MCF 10A (cell line): ENCODE measurements around the gene SLC38A2. TPM values are rescaled to one million over a fixed set of nuclear protein-coding genes. Genes with fewer than 3 reads are reported as not detected.

Source experiments
- BruUV-seq: library from RNA; stranded (reverse); fragments of 400-500 nt; replicated peaks from 2 replicates; lab custom pipeline; 2021; lab: Mats Ljungman, UMichigan
- CTCF ChIA-PET: fragments of 300-600 bp; sonication (Branson Sonifier 250); formaldehyde crosslinking; extraction: SDS; loops from one replicate; lab custom pipeline; 2021; ENCODE audit warnings: antibody characterized with exemption, inconsistent platforms; lab: Yijun Ruan, JAX
- POLR2A ChIA-PET: fragments of 300-600, 350-650 bp; sonication (Branson Sonifier 250); formaldehyde crosslinking; extraction: SDS; loops from one replicate; lab custom pipeline; 2020; ENCODE audit warnings: antibody characterized with exemption, inconsistent platforms; lab: Yijun Ruan, JAX
- DNase-seq: peaks from one replicate; pipeline ENCODE4 v3.0.0-alpha.2; 2018; ENCODE audit not compliant: unreplicated experiment
- H3K27ac Mint-ChIP-seq: one replicate; pipeline ENCODE4 v1.8.0; 2022; ENCODE audit warnings: mild to moderate bottlenecking, low read depth, mixed read lengths; ENCODE audit not compliant: unreplicated experiment
- H3K27me3 Mint-ChIP-seq: one replicate; pipeline ENCODE4 v1.8.0; 2022; ENCODE audit warnings: mixed read lengths; ENCODE audit not compliant: insufficient read depth, unreplicated experiment
- H3K36me3 Mint-ChIP-seq: one replicate; pipeline ENCODE4 v1.8.0; 2022; ENCODE audit warnings: mild to moderate bottlenecking, moderate library complexity, mixed read lengths; ENCODE audit not compliant: insufficient read depth, unreplicated experiment
- H3K4me1 Mint-ChIP-seq: one replicate; pipeline ENCODE4 v1.8.0; 2022; ENCODE audit warnings: mixed read lengths; ENCODE audit not compliant: insufficient read depth, unreplicated experiment
- H3K4me3 Mint-ChIP-seq: one replicate; pipeline ENCODE4 v1.8.0; 2022; ENCODE audit warnings: mild to moderate bottlenecking, moderate library complexity, mixed read lengths; ENCODE audit not compliant: unreplicated experiment
- H3K9me3 Mint-ChIP-seq: one replicate; pipeline ENCODE4 v1.8.0; 2022; ENCODE audit warnings: mixed read lengths; ENCODE audit not compliant: unreplicated experiment
- CTCF ChIP-seq: fragments of 200-600 bp; IDR thresholded peaks from one replicate; pipeline ENCODE4 v1.8.0; 2022; ENCODE audit warnings: antibody characterized with exemption, mild to moderate bottlenecking; ENCODE audit not compliant: unreplicated experiment
- intact Hi-C: fragments of 100-400 bp; cut with micrococcal nuclease; formaldehyde crosslinking; loops from 2 replicates; pipeline ENCODE4 v1.14.1; 2022
- total RNA-seq: library from RNA; stranded (reverse); gene quantifications from 2 replicates; pipeline ENCODE4 v1.2.3, GENCODE V29; 2022

Gene SLC38A2
- total RNA-seq, 1 experiment from 2014 or later, result 1,070 TPM

GRCh38 chr12:46360908-46361666 is 11.5 kb downstream of the SLC38A2 start:
- no TSS peak for BruUV-seq
- intact Hi-C loops, result no loop called here
- Mint-ChIP-seq H3K4me3 (no peak overlapping the region), H3K36me3 (peaks cover 100% of the 10 kb centered on the region), H3K27me3 (no peaks in the 10 kb centered on the region), H3K9me3 (no peaks in the 10 kb centered on the region), H3K27ac (peak overlapping the region; percentile 42), H3K4me1 (peaks cover 33% of the 10 kb centered on the region)
- no peak for DNase-seq
- no peak for TF ChIP-seq CTCF
- CTCF ChIA-PET, result interaction anchor here (0.6 to 0.7 kb wide), 3 partner anchors 143 to 1743 kb away, joined by 3 to 4 read pairs (median 3); no protein-coding TSS in a partner anchor
- POLR2A ChIA-PET, result interaction anchor here (1.2 to 12.5 kb wide), 5 partner anchors 10 to 310 kb away, joined by 6 to 497 read pairs (median 133); partner anchors contain the start of gene SLC38A1

DNA sequence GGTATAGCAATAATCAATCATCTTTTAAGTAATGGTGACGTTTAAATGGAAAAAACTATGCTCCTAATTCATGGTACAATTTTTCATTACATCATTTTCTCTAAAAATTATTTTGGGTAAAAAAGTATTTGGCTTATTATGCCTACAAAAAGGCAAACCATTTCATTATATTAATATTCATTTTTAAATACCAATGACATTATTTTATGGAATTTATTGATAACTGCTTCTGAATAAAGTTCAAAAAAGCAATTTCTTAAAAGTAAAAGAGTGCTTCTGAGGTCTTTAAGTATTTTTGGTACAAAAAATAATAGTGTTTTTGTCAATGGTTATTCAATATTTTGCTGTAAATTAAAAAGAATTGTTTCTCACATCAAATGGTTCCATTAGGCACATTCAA is 12.2 kb downstream of the SLC38A2 start:
- TF ChIP-seq CTCF, result no peak
- no peaks in the 10 kb centered on the region for H3K9me3 Mint-ChIP-seq
- H3K36me3 Mint-ChIP-seq, result peaks cover 96% of the 10 kb centered on the region
- no peaks in the 10 kb centered on the region for H3K27me3 Mint-ChIP-seq
- DNase-seq, result no peak
- BruUV-seq, result no TSS peak
- ChIA-PET POLR2A (interaction anchor here (2.4 to 5.3 kb wide), 2 partner anchors 8 to 91 kb away, joined by 9 to 129 read pairs; partner anchors contain the start of gene SLC38A1), CTCF (no interaction called here)
- peaks cover 33% of the 10 kb centered on the region for H3K4me1 Mint-ChIP-seq
- no peak overlapping the region for H3K27ac Mint-ChIP-seq
- H3K4me3 Mint-ChIP-seq, result no peak overlapping the region
- intact Hi-C loops, result no loop called here

- ChIA-PET CTCF (interaction anchor here (0.9 to 1.1 kb wide), 2 partner anchors 11 to 207 kb away, joined by 3 read pairs; no protein-coding TSS in a partner anchor), POLR2A (interaction anchor here (0.6 to 5.3 kb wide), 7 partner anchors 9 to 665 kb away, joined by 3 to 129 read pairs (median 4); partner anchors contain the start of gene SLC38A1)
- Mint-ChIP-seq H3K4me1 (peaks cover 33% of the 10 kb centered on the region), H3K36me3 (peaks cover 90% of the 10 kb centered on the region), H3K27ac (no peak overlapping the region), H3K27me3 (no peaks in the 10 kb centered on the region), H3K4me3 (no peak overlapping the region), H3K9me3 (no peaks in the 10 kb centered on the region)
- TF ChIP-seq CTCF, result no peak
- BruUV-seq, result no TSS peak
- intact Hi-C loops, result loop anchor here (5.0 kb wide), 1 partner anchor 207 kb away; no protein-coding TSS in a partner anchor
- DNase-seq, result no peak
Measured at GRCh38 chr12:46359667-46360280, 12.8 kb downstream of the SLC38A2 start.
